Stomach (tissue), 4 donors: Measurements from ENCODE around the gene LPGAT1.

Experiments
- CTCF ChIP-seq, 7 experiments: fragments of 450-650 bp in 4 of 7; fragments of 200-600 bp in 3 of 7; sonication (generic) in 3 of 7; IDR thresholded peaks; one replicate each; pipeline ENCODE4 v1.5.1; 2016 to 2019; ENCODE audit warnings: antibody characterized with exemption in 7 of 7, control low read depth in 2 of 7, mild to moderate bottlenecking in 1 of 7
- POLR2AphosphoS5 ChIP-seq, 3 donors: sonication (generic); formaldehyde crosslinking; IDR thresholded peaks; one replicate each; pipeline ENCODE4 v1.6.1; 2016; ENCODE audit warnings: antibody characterized with exemption in 3 of 3

- TF ChIP-seq POLR2AphosphoS5 (IDR thresholded peaks at IDR 0.05) (no peak), CTCF (IDR thresholded peaks at IDR 0.05) (no peak)
Observed at GRCh38 chr1:211783266-211783665, 47.3 kb downstream of the LPGAT1 start.
